ENCODE data around the gene CRYZ.

DNA sequence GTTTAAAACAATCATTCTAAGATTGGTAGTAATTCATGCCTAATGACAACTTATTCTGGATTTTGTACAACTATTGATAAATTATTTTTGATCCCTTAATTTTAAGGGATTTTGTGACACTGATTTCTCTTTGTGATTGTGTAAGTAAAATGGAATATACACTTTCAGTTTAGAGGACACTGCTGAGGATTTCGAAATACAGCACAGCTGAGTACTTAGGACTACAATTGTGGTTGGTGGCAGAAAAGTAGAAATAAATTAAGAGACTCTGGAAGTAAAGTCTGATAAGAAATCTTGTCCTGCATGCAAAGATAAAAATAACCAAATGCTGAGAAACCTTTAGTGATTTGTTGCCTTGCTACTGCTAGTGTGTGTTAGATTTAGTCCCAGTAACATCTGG, 40.1 kb upstream of the CRYZ start:
- TF ChIP-seq, protein P1, sequence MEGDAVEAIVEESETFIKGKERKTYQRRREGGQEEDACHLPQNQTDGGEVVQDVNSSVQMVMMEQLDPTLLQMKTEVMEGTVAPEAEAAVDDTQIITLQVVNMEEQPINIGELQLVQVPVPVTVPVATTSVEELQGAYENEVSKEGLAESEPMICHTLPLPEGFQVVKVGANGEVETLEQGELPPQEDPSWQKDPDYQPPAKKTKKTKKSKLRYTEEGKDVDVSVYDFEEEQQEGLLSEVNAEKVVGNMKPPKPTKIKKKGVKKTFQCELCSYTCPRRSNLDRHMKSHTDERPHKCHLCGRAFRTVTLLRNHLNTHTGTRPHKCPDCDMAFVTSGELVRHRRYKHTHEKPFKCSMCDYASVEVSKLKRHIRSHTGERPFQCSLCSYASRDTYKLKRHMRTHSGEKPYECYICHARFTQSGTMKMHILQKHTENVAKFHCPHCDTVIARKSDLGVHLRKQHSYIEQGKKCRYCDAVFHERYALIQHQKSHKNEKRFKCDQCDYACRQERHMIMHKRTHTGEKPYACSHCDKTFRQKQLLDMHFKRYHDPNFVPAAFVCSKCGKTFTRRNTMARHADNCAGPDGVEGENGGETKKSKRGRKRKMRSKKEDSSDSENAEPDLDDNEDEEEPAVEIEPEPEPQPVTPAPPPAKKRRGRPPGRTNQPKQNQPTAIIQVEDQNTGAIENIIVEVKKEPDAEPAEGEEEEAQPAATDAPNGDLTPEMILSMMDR (IDR thresholded peaks at IDR 0.05) = no peak
- no peak for TF ChIP-seq POLR2A (IDR thresholded peaks at IDR 0.05)
